Measurements from ENCODE around the gene CNTN4. TPM values are rescaled to one million over a fixed set of nuclear protein-coding genes. Genes with fewer than 3 reads are reported as not detected.

Gene CNTN4
- total RNA-seq, 4 donors from 2014 or later: 2.6 to 91.2 (median 13.2) TPM

DNA sequence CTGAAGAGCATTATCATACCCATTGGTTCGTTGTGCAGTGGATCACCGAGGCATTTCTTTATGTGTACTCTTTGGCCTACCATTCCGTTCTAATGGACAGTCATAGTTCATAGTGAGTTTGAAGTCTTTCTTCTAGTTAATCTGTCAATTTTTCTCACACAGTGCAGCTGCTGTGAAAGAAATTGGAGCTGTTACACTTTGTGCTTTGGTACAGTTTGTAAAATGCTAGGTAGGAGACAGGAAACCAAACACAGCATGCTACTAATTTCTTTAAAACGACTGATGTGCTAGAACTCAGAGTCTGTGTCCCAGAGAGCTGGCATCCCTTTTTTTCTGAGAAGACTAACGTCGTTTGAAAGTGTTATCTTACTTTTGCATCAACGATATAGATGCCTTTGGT, 218.9 kb downstream of the CNTN4 start:
- H3K27ac ChIP-seq: no peak overlapping the region
- intact Hi-C loops (cut with DNase I; ENCODE audit: low total_unique reads): no loop called here
- H3K4me3 ChIP-seq: no peak overlapping the region
- DNase-seq: no peak
- H3K4me1 ChIP-seq: no peaks in the 10 kb centered on the region
- TF ChIP-seq POLR2A (IDR thresholded peaks at IDR 0.05): no peak
- TF ChIP-seq, protein P1, sequence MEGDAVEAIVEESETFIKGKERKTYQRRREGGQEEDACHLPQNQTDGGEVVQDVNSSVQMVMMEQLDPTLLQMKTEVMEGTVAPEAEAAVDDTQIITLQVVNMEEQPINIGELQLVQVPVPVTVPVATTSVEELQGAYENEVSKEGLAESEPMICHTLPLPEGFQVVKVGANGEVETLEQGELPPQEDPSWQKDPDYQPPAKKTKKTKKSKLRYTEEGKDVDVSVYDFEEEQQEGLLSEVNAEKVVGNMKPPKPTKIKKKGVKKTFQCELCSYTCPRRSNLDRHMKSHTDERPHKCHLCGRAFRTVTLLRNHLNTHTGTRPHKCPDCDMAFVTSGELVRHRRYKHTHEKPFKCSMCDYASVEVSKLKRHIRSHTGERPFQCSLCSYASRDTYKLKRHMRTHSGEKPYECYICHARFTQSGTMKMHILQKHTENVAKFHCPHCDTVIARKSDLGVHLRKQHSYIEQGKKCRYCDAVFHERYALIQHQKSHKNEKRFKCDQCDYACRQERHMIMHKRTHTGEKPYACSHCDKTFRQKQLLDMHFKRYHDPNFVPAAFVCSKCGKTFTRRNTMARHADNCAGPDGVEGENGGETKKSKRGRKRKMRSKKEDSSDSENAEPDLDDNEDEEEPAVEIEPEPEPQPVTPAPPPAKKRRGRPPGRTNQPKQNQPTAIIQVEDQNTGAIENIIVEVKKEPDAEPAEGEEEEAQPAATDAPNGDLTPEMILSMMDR (IDR thresholded peaks at IDR 0.05): no peak
- no peaks in the 10 kb centered on the region for H3K27me3 ChIP-seq
- no peaks in the 10 kb centered on the region for H3K36me3 ChIP-seq
- no peaks in the 10 kb centered on the region for H3K9me3 ChIP-seq

DNA sequence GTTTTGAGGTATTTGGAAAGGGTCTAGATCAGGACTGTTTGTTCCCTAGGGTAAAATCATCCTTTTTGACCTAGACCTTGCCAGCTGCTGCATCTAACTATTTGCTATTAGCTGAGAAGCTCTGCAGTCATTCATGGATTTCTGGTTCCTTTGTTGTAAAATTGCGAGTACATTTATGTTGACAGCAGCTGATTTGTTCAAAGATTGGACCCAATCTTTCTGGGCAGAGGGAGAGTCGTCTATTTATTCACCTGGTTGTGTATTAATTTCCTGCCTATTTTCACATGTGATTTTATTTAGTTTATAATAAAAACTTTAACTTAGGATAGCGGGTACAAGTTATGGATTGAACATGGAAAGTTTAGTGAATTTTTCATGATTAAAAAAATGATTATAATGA, 236.3 kb downstream of the CNTN4 start:
- no peaks in the 10 kb centered on the region for H3K36me3 ChIP-seq
- H3K4me1 ChIP-seq: no peaks in the 10 kb centered on the region
- H3K9me3 ChIP-seq: no peaks in the 10 kb centered on the region
- no peak for DNase-seq
- TF ChIP-seq POLR2A (IDR thresholded peaks at IDR 0.05): no peak
- TF ChIP-seq, protein P1 (IDR thresholded peaks at IDR 0.05): no peak
- no peak overlapping the region for H3K4me3 ChIP-seq
- intact Hi-C loops (cut with DNase I; ENCODE audit: low total_unique reads): no loop called here
- H3K27ac ChIP-seq: no peak overlapping the region
- H3K27me3 ChIP-seq: no peaks in the 10 kb centered on the region

DNA sequence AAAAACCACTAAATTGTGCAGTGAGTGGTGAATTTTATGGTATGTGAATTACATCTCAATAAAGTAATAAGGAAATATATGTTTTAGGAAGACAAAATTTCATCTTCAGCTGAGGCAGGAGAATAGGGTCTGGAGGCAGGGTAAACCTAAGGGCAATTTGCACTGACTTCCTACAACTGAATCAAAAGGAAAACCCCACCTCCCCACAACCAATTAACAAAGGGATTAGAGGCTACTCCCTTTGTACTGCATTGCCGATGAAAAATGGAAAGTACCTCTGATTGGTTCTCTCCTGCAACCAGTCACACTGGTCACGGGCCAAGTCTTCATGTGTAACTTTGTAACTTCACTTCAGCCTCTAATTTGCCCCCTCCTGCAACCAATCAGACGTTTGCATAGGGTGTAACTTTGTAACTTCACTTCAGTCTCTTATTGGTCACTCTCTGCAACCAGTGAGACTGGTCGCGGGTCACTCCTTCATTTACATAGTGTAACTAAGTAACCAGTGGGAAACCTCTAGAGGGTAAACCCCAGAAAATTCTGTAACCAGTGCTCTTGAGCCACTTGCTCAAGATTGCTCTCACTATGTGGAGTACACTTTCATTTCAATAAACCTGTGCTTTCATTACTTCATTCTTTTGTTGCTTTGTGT, 244.5 kb downstream of the CNTN4 start:
- intact Hi-C loops (cut with DNase I; ENCODE audit: low total_unique reads): no loop called here
- TF ChIP-seq, protein P1 (IDR thresholded peaks at IDR 0.05): no peak
- TF ChIP-seq POLR2A (IDR thresholded peaks at IDR 0.05): no peak
- H3K9me3 ChIP-seq: no peaks in the 10 kb centered on the region
- DNase-seq: no peak
- H3K27me3 ChIP-seq: no peaks in the 10 kb centered on the region
- no peaks in the 10 kb centered on the region for H3K36me3 ChIP-seq
- no peaks in the 10 kb centered on the region for H3K4me1 ChIP-seq
- no peak overlapping the region for H3K27ac ChIP-seq
- no peak overlapping the region for H3K4me3 ChIP-seq

DNA sequence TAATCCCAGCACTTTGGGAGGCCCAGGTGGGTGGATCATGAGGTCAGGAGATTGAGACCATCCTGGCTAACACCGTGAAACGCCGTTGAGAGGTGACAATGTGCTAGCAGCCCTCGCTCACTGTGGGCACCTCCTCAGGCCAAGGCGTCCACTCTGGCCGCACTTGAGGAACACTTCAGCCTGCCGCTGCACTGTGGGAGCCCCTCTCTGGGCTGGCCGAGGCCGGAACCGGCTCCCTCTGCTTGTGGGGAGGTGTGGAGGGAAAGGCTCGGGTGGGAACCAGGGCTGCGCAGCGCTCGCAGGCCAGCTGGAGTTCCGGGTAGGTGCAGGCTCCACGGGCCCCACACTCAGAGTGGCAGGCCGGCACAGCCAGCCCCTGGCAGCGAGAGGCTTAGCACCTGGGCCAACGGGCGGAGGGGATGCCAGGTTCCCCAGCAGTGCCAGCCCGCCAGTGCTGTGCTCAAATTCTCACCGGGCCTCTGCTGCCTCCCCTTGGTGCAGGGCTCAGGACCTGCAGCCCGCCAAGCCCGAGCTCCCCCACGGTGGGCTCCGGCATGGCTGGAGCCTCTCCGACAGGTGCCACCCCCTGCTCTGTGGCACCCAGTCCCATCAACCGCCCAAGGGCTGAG, 253.6 kb downstream of the CNTN4 start:
- Histone ChIP-seq H3K36me3 (no peaks in the 10 kb centered on the region), H3K4me3 (no peak overlapping the region), H3K27me3 (no peaks in the 10 kb centered on the region), H3K4me1 (no peaks in the 10 kb centered on the region), H3K27ac (no peak overlapping the region), H3K9me3 (no peaks in the 10 kb centered on the region)
- no peak for DNase-seq
- intact Hi-C loops (cut with DNase I; ENCODE audit: low total_unique reads): no loop called here
- TF ChIP-seq POLR2A (IDR thresholded peaks at IDR 0.05): no peak
- TF ChIP-seq, protein P1 (IDR thresholded peaks at IDR 0.05): no peak

DNA sequence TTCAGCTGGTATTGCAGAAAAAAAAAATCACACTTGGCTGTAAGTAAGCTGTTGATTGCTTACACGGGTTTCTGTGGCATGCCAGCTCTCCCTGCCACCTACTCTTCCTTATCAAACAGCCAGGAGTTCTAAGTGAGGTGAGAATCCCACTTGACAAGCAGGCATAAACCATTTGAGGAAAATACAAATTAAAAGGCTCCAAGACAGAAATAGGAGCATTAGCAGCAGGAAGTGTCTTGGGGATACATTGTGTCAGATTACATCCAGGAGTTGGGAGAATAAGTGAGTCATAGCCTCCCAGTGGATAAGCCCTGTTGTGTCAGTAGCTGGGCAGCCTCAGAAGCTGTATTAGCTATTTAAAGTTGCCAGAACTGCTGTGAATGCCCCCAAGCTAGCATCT, 256.0 kb downstream of the CNTN4 start:
- TF ChIP-seq, protein P1 (IDR thresholded peaks at IDR 0.05): no peak
- TF ChIP-seq POLR2A (IDR thresholded peaks at IDR 0.05): no peak
- intact Hi-C loops (cut with DNase I; ENCODE audit: low total_unique reads): no loop called here
- no peaks in the 10 kb centered on the region for H3K9me3 ChIP-seq
- no peak overlapping the region for H3K27ac ChIP-seq
- DNase-seq: no peak
- no peaks in the 10 kb centered on the region for H3K27me3 ChIP-seq
- H3K36me3 ChIP-seq: no peaks in the 10 kb centered on the region
- H3K4me3 ChIP-seq: no peak overlapping the region
- no peaks in the 10 kb centered on the region for H3K4me1 ChIP-seq
